Thyroid gland (tissue), 4 donors: ENCODE data around the gene PVR.
"Not testable (repeated sequence)": the region's sequence is repeated elsewhere in the genome, so short reads cannot be mapped to it uniquely, and the experiment has no call there.

Source experiments
- POLR2A ChIP-seq, 2 donors: fragments of 450-650 bp; IDR thresholded peaks; one replicate each; pipeline ENCODE4 v1.6.1; 2017; ENCODE audit warnings: antibody characterized with exemption in 2 of 2, mild to moderate bottlenecking in 2 of 2, moderate library complexity in 1 of 2
- TF ChIP-seq, protein P1 (sequence below), 6 experiments: fragments of 200-600 bp in 3 of 6; fragments of 450-650 bp in 3 of 6; sonication (generic) in 3 of 6; IDR thresholded peaks; one replicate each; pipeline ENCODE4 v1.5.1; 2016 to 2019; ENCODE audit warnings: antibody characterized with exemption in 6 of 6, mild to moderate bottlenecking in 2 of 6, inconsistent platforms in 1 of 6, moderate library complexity in 1 of 6

DNA sequence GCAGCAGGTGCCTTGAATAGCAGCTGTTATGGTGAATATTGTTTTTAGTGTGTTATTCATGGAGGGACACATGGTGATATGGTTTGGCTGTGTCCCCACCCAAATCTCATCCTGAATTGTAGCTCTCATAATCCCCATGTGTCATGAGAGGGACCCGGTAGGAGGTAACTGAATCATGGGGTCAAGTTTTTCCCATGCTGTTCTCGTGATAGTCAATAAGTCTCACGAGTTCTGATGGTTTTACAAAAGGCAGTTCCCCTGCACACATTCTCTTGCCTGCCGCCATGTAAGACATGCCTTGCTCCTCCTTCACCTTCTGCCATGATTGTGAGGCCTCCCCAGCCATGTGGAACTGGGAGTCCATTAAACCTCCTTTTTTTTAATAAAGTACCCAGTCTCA lies 18.1 kb upstream of the PVR start:
- TF ChIP-seq, protein P1, sequence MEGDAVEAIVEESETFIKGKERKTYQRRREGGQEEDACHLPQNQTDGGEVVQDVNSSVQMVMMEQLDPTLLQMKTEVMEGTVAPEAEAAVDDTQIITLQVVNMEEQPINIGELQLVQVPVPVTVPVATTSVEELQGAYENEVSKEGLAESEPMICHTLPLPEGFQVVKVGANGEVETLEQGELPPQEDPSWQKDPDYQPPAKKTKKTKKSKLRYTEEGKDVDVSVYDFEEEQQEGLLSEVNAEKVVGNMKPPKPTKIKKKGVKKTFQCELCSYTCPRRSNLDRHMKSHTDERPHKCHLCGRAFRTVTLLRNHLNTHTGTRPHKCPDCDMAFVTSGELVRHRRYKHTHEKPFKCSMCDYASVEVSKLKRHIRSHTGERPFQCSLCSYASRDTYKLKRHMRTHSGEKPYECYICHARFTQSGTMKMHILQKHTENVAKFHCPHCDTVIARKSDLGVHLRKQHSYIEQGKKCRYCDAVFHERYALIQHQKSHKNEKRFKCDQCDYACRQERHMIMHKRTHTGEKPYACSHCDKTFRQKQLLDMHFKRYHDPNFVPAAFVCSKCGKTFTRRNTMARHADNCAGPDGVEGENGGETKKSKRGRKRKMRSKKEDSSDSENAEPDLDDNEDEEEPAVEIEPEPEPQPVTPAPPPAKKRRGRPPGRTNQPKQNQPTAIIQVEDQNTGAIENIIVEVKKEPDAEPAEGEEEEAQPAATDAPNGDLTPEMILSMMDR (IDR thresholded peaks at IDR 0.05): not testable (repeated sequence)
- not testable (repeated sequence) for TF ChIP-seq POLR2A (IDR thresholded peaks at IDR 0.05)
